Cardiac ventricle fibroblast (primary cell): ENCODE results near the gene KLHDC8B. TPM values are rescaled to one million over a fixed set of nuclear protein-coding genes. Genes with fewer than 3 reads are reported as not detected.

ENCODE experiments used
- total RNA-seq: library from RNA; depleted of rRNA; stranded (reverse); fragments of >200 nt; gene quantifications from 2 replicates; pipeline ENCODE4 v1.2.3, GENCODE V29; 2015

The KLHDC8B gene
- total RNA-seq, result 19.4 and 19.7 TPM in 2 replicates

GRCh38 chr3:49171119-49171774 lies at the start of gene KLHDC8B:
TSS of gene KLHDC8B (plus strand) at chr3:49171598. CDS start at chr3:49172770, 1,172 bp downstream.

GRCh38 chr3:49132437-49133225 lies 38.8 kb upstream of the KLHDC8B start, which contains the start of gene LAMB2:
TSS of gene LAMB2 (minus strand) at chr3:49133050. CDS start at chr3:49132867, 183 bp downstream.

GRCh38 chr3:49165771-49166751 lies 5.3 kb upstream of the KLHDC8B start, which contains the start of gene CCDC71:
TSS of gene CCDC71 (minus strand) at chr3:49166331. CDS start at chr3:49164208, 2,123 bp downstream.

Other genes with a start within 250 kb of the KLHDC8B start
- 23.0 and 27.6 TPM in 2 replicates for gene P4HTM, start 181.4 kb upstream of the KLHDC8B start, total RNA-seq
- gene WDR6, start 164.2 kb upstream of the KLHDC8B start, total RNA-seq, result 70.8 and 72.8 TPM in 2 replicates
- gene DALRD3, start 153.0 kb upstream of the KLHDC8B start, total RNA-seq, result 38.5 and 40.8 TPM in 2 replicates
- gene NDUFAF3, start 149.5 kb upstream of the KLHDC8B start, total RNA-seq, result 48.8 and 52.8 TPM in 2 replicates
- gene IMPDH2, start 142.2 kb upstream of the KLHDC8B start, total RNA-seq, result 267 and 271 TPM in 2 replicates
- 41.1 and 45.7 TPM in 2 replicates for gene QRICH1, start 77.5 kb upstream of the KLHDC8B start, total RNA-seq
- 191 and 207 TPM in 2 replicates for gene QARS1, start 66.8 kb upstream of the KLHDC8B start, total RNA-seq
- 36.4 and 37.6 TPM in 2 replicates for gene USP19, start 50.8 kb upstream of the KLHDC8B start, total RNA-seq
- gene LAMB2, start 38.5 kb upstream of the KLHDC8B start, total RNA-seq, result 692 and 725 TPM in 2 replicates
- gene CCDC71, start 5.3 kb upstream of the KLHDC8B start, total RNA-seq, result 24.3 and 27.9 TPM in 2 replicates
- 0.75 and 1.1 TPM in 2 replicates for gene C3orf62, start 105.6 kb downstream of the KLHDC8B start, total RNA-seq
- gene USP4, start 168.5 kb downstream of the KLHDC8B start, total RNA-seq, result 13.8 and 16.8 TPM in 2 replicates
- gene GPX1, start 186.8 kb downstream of the KLHDC8B start, total RNA-seq, result 286 and 311 TPM in 2 replicates
- gene RHOA, start 240.4 kb downstream of the KLHDC8B start, total RNA-seq, result 359 and 416 TPM in 2 replicates
- gene TCTA, start 240.8 kb downstream of the KLHDC8B start, total RNA-seq, result 26.6 and 29.1 TPM in 2 replicates